ENCODE results near the gene MEF2A.

Gene MEF2A

DNA sequence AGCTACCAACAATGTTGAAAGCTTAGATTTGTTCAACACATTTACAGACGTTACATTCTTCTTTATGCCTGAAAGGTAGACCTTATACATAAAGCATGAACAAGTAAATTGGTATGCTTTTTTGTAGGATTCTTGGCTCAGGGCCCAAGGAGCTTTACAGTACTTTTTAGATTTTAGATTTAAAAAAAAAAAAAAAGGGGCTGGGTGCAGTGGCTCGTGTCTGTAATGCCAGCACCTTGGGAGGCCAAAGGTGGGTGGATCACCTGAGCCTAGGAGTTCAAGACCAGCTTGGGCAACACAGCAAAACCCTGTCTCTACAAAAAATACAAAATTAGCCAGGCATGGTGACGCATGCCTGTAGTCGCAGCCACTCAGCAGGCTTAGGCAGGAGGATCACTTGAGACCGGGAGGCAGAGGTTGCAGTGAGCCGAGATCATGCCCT lies 39.7 kb downstream of the MEF2A start:
- in situ Hi-C loops (cut with MboI; ENCODE audit: low sequenced_read_pairs): no loop called here

DNA sequence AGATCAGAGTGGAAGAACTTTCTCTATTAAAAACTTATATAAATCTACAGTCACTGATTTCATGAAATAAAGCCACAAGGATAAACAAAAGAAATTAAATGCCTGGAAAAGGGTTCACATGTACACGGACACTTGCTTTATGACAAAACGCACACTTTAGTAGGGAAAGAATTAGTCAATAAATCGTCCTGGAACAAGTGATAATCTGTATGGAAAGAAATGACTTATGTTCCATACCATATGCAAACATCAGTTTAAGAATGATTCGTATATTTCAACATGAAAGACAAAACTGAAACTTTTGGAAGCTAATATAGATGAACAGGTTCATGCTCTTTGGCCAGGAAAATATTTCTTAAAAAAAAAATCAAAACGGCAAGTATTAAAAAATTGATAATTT lies 40.2 kb downstream of the MEF2A start:
- in situ Hi-C loops (cut with MboI; ENCODE audit: low sequenced_read_pairs): no loop called here

DNA sequence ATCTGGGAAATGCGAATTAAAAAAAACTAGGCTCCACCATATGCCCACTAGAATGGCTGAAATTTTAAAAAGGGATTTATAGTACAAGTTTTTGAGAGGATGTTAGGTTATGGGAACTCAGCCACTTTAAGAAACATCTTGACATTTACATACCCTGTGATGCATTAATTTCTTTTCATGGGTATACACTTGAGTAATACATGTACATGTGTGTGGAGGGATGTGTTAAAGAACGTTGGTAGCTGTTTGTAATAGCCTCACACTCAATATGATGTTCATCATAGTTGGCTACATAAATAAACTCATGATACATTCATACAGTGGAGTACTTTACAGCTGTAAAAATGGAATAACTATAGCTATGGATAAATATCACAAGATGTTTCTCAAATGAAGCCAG lies 40.9 kb downstream of the MEF2A start:
- in situ Hi-C loops (cut with MboI; ENCODE audit: low sequenced_read_pairs): no loop called here

DNA sequence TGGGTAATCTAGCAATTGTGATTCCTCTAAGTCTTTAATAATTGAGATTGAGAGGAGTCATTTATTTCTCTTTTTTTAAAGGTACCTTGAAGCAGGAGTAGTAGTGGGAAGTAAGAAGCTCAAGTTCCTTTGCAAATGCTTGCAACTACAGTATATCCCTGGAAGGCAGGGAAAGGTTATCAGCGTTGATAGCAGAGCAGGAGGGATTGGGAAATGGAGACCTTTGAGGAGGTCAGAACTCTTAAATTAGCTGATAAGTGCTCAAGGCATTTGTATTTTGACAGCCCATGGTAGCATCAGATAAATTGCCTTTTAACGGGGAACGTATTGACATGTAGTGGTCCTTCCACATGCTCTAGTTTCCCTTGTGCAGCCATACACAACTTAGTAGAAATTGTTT lies 47.7 kb downstream of the MEF2A start:
- in situ Hi-C loops (cut with MboI; ENCODE audit: low sequenced_read_pairs): no loop called here

DNA sequence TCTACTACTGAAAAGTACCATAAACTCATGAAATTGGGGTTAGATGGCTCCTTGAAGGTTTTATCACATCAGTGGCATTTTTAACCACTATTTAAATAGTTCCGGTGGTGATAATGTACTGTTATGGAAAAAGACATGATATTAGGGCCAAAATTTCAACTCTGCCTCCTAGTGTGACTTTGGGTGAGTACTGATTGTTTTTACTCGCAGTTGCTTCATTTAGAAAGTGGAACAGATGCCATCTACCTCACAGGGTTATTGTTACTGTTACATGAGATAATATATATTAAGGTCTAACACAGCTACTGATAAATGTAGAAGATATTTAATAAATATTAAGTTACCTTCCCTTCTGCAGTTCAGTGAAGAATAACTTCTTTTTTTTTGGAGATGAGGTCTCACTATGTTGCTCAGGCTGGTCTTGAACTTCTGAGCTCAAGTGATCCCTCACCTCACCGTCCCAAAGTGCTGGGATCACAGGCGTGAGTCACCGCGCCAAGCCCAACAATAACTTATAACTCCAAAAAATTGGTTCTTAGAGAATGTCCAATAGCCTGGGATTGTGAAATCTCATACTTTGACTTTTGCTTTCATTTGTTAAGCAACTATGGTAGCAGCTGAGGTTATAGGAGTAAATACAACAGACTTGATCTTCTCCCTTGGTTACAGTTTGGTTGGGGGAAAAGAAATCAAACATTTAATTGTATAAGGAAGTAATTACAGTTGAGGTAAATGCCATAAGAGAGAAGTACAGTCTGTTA lies 48.3 kb downstream of the MEF2A start:
- in situ Hi-C loops (cut with MboI; ENCODE audit: low sequenced_read_pairs): no loop called here

DNA sequence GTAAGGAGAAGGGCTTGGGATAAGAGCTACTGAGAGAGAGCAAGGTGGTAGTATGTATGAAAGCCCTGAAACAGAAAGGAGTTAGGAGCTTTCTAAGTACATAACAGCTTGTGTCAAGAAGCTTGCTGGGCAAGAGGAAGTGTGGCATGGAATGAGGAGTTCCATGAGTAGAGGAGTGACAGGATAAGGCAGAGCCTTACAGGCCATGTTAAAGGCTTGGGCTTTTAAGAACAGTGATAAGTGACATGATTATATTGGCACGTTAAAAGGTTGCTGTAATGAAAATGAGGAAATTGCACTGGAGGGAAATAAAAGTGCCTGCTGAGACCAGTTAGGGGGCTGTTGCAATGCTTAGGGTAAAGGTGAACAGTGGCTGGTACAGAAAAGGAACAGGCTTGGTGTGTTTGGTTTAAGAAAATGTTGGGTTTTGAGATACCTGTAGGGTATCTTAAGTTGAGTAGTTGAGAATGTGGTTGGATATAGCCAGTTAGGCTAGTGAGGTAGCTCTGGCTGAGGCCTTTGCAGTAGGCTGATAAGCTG lies 49.0 kb downstream of the MEF2A start:
- in situ Hi-C loops (cut with MboI; ENCODE audit: low sequenced_read_pairs): no loop called here

DNA sequence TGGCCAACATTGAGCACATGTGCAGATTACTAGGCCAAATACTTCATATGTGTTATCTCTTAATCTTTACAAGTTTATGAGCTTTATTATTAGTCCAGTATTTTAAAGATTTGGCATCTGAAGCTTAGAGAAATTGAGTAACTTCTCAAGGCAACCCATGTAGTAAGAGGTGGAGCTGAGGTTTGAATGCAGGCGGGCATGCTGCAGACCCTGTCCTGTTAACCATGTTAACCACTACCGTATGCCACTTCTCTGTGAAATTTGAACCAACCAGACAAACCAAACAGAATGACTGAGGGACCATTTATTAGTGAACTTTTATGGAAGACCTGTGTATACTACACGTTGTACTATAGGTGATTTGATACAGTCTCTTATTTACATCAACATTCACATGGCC lies 49.7 kb downstream of the MEF2A start:
- in situ Hi-C loops (cut with MboI; ENCODE audit: low sequenced_read_pairs): no loop called here

DNA sequence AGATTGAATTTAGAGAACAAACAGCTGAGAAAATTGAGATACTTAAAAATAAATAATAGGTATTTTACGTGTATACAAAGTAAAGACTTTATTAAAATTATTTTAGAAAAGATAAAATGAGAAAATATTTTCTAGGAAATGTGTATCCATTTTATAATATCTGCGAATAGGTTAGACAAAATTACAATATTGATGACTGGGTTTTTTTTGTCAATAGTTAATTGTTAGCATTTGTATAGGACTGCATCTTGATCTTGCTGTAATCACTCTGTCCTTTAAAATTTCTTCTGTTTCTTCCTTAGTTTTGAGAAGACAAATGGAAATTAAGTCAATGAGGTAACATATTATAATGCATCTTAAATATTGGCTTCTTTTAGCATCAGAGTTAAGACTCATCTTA lies 50.3 kb downstream of the MEF2A start:
- in situ Hi-C loops (cut with MboI; ENCODE audit: low sequenced_read_pairs): no loop called here

DNA sequence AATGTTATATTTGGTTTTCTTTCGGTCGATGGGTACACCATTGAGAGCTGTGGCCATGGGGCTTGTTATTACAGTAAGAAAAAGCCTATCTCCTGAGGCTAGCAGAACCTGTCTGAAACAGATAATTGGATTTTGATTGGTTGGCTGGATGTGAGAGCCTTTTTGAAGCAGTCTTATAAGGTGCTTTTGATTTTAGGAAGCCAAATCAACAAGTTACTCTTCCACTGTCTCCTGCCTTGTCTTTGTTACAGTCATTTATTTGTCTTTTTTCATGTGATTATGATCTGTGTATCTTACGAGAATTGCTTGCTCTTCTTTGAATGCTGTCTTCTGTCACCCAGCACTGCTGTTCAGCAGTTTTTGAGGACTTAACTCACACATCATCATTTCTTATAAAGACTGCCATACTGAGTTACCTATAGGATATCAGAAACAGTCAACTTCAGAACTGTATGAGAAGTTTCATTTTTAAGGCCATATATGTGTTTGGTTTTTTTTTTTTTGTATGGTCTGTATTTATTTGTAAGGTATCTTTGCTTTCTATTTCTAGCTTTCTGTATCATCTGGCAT lies 51.1 kb downstream of the MEF2A start:
- in situ Hi-C loops (cut with MboI; ENCODE audit: low sequenced_read_pairs): no loop called here

DNA sequence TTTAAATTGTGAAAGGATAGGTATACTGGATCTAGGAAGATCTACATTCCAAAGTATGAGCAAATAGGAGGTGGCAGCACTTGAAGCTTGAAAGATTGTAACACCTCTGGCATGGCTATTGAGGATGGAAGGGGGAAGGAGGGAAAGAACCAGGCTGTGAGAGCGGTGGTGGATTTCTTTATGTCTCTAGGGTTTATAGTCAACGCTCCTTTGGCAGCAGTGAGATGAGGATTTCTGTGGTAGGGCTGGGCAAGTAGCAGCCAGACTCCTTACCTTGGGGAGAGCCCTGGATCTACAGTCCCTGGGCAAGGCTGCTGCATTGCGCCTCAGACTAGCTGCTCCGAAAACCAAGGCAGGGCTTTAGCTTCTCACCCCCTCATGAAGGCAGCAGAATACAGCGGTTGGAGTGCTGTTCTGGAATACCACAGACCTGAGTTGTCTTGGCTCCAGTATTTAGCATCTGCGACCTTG lies 53.2 kb downstream of the MEF2A start:
- in situ Hi-C loops (cut with MboI; ENCODE audit: low sequenced_read_pairs): no loop called here

DNA sequence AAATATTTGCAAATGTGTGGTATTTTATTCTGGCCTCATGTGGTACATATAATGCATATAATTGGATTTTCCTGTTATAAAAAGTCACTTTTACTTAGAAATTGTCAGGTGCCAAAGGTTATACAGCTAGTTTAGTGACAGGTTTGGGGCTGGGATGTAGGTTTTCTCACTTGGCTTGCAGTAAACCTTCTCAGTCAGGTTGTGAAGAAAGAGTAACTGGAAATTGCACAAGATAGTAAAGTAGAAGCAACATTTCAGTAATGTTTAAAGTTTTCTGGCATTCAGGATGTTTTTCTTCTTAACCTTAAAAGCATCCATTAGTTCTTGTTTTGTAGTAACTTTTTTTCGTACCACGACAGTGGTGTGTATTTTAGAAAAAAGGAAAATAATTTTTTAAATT lies 53.9 kb downstream of the MEF2A start:
- in situ Hi-C loops (cut with MboI; ENCODE audit: low sequenced_read_pairs): no loop called here

DNA sequence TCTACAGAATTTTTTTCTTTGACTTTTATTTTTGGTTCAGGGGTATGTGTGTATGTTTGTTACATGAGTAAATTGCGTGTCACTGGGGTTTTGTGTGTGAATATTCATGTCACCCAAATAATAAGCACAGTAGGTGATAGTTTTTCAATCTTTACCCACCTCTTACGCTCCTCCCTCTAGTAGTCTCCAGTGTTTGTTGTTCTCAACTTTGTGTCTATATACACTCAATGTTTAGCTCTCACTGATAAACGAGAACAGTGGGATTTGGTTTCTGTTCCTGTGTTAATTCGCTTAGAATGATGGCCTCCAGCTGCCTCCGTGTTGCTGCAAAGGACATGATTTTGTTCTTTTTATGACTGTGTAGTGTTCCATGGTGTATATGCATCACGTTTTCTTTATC lies 54.4 kb downstream of the MEF2A start:
- in situ Hi-C loops (cut with MboI; ENCODE audit: low sequenced_read_pairs): no loop called here

DNA sequence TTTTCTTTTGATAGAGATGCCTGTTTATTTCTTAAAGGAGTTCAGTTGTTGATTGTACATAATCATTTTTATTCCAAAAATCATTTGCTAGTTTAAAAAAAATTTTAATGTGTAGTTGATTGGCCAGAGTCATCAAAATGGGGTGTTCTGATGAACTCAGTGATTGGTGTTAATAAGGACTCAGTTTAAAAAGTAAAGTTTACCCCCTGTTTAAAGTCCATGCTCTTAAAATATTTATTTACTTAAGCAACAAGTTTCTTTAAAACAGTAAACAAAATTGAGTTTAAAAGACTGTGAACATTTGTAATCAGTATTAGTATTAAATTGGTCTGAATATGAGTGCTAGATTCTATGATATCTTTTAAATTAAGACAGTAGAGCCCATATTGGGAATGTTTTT lies 56.0 kb downstream of the MEF2A start:
- in situ Hi-C loops (cut with MboI; ENCODE audit: low sequenced_read_pairs): no loop called here

DNA sequence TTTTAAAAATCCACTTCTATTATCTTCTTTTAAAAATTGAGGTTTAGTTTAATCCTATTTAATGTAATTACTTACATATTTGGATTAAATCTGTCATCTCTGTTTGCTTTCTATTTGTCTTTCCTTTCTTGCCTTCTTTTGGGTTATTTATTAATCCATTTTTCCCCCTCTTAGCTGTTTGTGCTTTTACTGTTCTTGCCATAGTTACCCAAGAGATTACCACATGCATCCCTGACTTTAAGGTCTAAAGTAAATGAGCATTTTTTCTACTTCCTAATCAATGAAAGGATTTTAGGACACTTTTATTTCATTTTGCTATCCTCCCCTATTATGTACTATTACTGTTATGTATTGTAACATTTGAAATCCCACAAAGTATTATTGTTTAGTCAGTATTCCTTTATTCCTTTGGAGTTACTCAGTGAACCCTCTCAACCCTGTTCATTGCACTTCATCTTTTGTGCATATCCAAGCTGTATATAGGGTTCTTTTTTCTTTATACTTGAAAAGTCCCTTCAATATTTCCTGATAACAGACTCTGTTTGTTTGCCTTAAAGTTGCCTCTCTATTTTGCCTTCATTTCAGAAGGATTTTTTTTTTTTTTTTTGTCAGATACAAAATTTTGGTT lies 62.7 kb downstream of the MEF2A start:
- in situ Hi-C loops (cut with MboI; ENCODE audit: low sequenced_read_pairs): no loop called here

DNA sequence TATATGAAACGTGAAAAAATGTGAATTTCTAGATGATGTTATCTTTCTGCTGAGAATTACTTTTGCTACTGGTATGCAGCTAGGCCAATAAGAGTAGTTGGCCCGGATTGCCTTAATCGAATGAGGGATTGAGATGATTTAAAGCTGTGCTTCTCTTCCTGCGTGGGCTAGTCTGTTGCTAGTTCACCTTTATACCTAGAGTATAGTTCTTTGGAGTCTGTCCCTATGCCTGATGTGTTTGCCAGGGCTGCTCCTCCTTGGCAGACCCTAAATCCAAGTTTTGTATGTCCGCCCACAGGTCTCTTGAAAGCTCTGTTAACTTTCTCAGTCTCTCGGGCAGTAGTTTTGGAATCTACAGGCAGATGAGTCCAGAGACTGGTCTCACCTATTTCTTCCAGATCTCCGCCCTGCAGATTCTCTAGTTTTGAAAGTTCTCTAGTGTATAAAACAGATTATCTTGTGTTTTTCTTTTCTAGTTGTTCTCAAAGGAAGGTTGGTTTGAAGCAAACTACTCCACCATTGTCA lies 64.9 kb downstream of the MEF2A start:
- in situ Hi-C loops (cut with MboI; ENCODE audit: low sequenced_read_pairs): no loop called here

DNA sequence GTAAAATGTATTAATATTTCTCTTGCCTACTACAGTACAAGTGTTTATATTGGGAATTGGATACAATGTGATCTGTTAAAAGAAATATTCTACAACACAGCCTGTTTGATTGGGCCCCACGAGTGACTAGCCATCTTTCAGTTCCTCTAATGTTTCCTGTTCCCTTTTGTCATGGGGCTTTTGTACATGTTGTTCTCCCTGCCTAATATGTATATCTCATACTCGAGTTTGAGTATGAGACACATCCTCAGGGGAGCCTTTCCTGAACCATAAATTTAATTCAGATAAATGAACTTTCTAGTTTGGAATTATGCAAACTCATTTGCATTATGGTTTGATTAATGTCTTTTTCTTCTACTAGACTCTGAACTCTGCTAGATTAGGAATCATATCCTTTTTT lies 65.5 kb downstream of the MEF2A start:
- in situ Hi-C loops (cut with MboI; ENCODE audit: low sequenced_read_pairs): no loop called here

DNA sequence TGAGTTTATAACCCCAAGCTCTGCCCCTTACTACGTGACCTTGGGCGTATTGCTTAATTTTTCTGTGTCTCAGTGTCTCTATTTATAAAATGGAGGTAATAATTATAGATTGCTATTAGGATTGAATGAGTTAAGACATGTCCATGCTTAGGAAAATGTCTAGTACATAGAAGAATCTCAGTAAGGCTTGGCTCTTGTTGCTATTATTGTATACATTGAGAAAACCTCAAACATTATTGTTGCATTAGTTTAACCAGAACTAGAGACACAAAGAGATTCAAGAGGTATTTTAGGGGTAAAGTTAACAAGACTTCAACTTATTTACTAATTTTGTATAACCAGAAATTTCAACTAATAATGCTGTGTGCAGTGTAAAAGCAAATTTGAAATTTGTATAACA lies 66.7 kb downstream of the MEF2A start:
- in situ Hi-C loops (cut with MboI; ENCODE audit: low sequenced_read_pairs): no loop called here

DNA sequence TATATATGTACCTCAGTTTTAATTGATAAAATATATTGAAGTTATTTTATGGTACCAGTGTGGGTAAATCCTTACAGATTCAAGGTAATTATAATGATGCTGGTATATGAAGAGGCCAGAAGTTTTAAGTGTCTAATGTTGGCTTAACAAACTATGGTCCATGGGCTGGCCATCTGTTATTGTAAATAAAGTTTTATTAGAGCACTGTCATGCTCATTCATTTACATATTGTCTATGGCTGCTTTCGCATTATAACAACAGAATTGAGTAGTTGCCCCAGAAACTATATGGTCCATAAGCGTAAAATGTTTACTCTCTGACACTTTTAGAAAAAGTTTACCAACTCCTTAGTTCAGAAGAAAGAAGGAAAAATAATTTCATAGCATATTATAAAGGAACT lies 67.9 kb downstream of the MEF2A start:
- in situ Hi-C loops (cut with MboI; ENCODE audit: low sequenced_read_pairs): no loop called here

DNA sequence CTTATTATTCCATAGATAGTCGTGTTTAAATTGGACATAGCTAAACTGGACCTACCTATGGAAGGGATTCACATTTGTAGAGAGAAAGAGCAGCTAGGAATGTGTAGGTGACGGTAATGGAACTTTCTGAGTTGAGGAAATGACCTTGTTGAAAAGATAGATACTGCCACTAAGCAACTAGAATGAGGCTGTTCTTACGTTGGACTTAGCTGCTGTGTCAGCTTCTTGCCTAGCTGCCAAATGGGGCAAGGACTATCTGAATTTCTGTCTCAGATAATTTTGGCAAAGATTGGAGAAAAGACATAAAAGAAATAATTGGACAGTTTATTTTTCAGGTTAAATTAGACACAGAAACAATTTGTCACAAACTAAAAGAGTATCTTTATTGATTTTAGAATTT lies 68.8 kb downstream of the MEF2A start:
- in situ Hi-C loops (cut with MboI; ENCODE audit: low sequenced_read_pairs): no loop called here

DNA sequence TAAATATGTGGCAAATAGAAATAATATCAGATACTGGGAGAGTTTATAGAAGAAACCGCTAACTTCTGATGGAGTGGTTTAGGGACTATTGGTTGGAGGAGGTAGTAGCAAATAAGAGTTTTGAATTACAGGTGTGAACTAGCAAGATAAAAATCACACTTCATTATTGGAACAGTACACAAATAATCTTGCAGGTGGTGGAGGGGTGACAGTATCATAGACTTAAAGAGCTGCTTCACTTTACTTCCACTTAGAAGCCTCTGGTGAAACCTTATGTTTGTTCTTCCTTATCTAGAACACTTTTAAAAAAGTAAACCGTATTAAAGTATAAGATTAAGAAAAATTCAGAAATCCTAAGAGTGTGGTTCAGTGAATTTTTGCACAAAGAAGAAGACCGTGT lies 69.4 kb downstream of the MEF2A start:
- in situ Hi-C loops (cut with MboI; ENCODE audit: low sequenced_read_pairs): no loop called here

DNA sequence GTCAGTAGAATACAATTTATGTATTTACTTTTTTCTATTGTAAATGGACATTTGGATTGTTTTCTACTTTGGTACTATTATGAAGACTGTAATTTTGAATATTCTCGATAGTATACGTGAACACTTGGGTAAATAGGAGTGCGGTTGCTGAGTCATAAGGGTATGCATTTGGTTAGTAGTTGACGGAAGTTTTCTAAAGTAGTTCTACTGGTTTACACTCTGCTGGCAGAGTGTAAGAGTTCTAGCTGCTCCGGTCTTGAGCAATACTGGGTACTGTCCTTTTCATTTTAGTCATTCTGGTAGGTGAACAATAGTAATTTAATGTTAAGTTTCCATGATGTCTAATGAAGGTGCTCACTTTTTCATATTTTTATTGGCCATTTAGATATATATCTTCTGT lies 70.0 kb downstream of the MEF2A start:
- in situ Hi-C loops (cut with MboI; ENCODE audit: low sequenced_read_pairs): no loop called here
